ENCODE data around the gene PLCL1. TPM values are rescaled to one million over a fixed set of nuclear protein-coding genes. Genes with fewer than 3 reads are reported as not detected.

PLCL1 gene
- total and polyA plus RNA-seq, 12 donors, result 17.3 to 131 (median 102) TPM

DNA sequence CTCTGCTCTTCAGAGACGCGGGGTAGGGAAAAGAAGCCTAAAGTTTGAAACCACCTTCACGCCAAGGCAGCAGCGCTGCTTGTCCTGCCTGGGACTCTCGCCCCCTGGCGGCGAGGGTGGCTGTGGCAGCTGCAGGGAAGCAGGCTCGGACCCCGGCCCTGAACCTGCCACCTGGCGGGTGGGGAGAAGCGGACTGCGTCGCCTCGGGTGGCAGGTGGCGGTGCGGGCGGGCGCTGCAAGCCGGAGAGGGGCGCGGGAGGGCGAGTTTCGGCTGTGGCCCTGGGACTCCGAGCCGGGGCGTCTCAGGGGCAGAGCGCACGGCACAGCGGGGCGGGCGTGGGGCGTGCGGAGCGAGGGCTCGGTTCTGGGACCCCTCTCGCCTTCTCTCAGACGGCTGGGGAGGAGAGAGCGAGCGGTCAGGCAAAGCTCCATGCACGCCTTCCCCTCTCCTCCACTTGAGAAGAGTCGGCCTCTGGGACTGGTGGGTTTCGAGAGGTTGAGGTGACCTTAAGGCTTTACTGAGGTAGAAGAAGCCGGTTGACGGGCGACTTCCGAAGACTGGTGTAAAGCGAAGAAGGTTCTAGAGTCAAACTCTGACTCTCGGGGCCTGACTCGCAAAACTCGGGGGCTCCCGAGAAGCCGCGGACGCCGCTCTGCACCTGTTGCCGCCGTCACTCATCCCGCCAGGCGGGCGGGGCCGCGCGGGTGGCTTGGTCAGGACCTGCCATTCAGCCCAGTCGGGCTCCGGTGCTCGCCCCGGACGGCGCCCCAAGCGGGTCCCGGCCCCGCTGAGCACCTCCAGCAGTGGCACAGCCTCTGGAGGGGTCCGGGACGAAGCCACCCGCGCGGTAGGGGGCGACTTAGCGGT, 18.1 kb upstream of the PLCL1 start:
- DNase-seq (peak; percentile 9 to 33), ATAC-seq (peak in 7 of 8 donors; percentile 42 to 83 (median 74))
- Histone ChIP-seq H3K4me1 (peaks cover 0 to 12% (median 7%) of the 10 kb centered on the region in 9 donors), H3K9me3 (no peaks in the 10 kb centered on the region), H3K4me3 (peak overlapping the region; percentile 36 to 58 (median 51)), H3K27me3 (peaks cover 0 to 37% (median 31%) of the 10 kb centered on the region in 7 donors), H3K36me3 (no peaks in the 10 kb centered on the region), H3K27ac (no peak overlapping the region)
- peak in 8 of 9 donors; percentile 25 to 57 (median 53) for TF ChIP-seq CTCF (IDR thresholded peaks at IDR 0.05)
- intact Hi-C loops (cut with DNase I), result no loop called here
- 6 to 8% methylated on average over 78 to 79 of the region's 79 CpGs for WGBS, 2 donors

- peak in 6 of 8 donors; percentile 73 to 92 (median 82) for ATAC-seq
- 39 to 63% methylated on average over 1 of the region's 1 CpG for WGBS, 2 donors
- DNase-seq, result peak; percentile 15 to 23
- H3K4me3 ChIP-seq, result no peak overlapping the region
- intact Hi-C loops (cut with DNase I), result loop anchor here in 1 of 10 donors (10.0 kb wide), 1 partner anchor 501 kb away; no protein-coding TSS in a partner anchor
- H3K36me3 ChIP-seq, result no peaks in the 10 kb centered on the region
- no peak for TF ChIP-seq CTCF (IDR thresholded peaks at IDR 0.05)
- H3K27me3 ChIP-seq, result peaks cover 0 to 29% (median under 1%) of the 10 kb centered on the region in 7 donors
- no peak overlapping the region for H3K27ac ChIP-seq
- peaks cover 0 to 18% (median 0%) of the 10 kb centered on the region in 9 donors for H3K4me1 ChIP-seq
- no peaks in the 10 kb centered on the region for H3K9me3 ChIP-seq
Observed at GRCh38 chr2:197793456-197793855, 10.9 kb upstream of the PLCL1 start.

DNA sequence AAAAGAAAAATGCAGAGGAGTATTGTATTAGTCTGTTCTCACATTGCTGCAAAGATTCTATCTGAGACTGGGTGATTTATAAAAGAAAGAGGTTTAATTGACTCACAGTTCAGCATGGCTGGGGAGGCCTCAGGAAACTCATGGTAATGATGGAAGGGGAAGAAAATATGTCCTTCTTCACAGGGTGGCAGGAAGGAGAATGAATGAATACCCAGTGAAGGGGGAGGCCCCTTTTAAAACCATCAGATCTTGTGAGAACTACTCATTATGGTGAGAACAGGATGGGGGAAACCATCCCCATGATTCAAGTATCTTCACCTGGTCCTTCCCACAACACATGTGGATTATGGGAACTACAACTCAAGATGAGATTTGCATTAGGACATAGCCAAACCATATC, 9.1 kb upstream of the PLCL1 start:
- Histone ChIP-seq H3K27me3 (peaks cover 0 to 32% (median 0%) of the 10 kb centered on the region in 7 donors), H3K4me1 (peaks cover 0 to 18% (median 0%) of the 10 kb centered on the region in 9 donors), H3K4me3 (no peak overlapping the region), H3K27ac (no peak overlapping the region), H3K36me3 (no peaks in the 10 kb centered on the region), H3K9me3 (no peaks in the 10 kb centered on the region)
- TF ChIP-seq CTCF (IDR thresholded peaks at IDR 0.05), result no peak
- intact Hi-C loops (cut with DNase I), result loop anchor here in 1 of 10 donors (5.0 to 10.0 kb wide), 2 partner anchors 332 to 500 kb away; no protein-coding TSS in a partner anchor
- DNase-seq, result no peak
- no peak for ATAC-seq

DNA sequence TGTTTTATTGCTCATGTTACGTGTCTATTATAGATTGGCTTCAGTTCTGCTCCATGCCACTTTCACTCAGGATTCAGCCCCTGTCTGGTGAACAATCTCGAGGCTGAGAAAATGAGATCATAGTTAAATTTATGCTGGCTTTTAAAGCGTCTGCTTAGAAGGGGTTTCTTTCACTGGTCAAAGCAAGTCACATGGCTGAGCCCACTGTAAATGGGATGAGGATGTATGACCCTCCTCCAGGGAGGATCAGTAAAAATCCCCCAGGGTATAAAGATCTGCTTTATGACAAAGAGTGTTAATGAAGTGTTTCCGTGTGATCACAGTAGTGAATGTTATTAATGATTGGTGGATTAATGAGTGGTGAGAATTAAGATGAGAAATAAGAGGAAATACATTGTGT, 6.2 kb upstream of the PLCL1 start:
- WGBS, 2 donors, result 40 to 49% methylated on average over 4 of the region's 4 CpGs
- H3K4me1 ChIP-seq, result peaks cover 0 to 33% (median 12%) of the 10 kb centered on the region in 9 donors
- no peaks in the 10 kb centered on the region for H3K36me3 ChIP-seq
- H3K9me3 ChIP-seq, result no peaks in the 10 kb centered on the region
- peak in 3 of 8 donors; percentile 17 to 26 (median 24) for ATAC-seq
- no peak overlapping the region for H3K4me3 ChIP-seq
- no peak overlapping the region for H3K27ac ChIP-seq
- no peak for DNase-seq
- no peak for TF ChIP-seq CTCF (IDR thresholded peaks at IDR 0.05)
- H3K27me3 ChIP-seq, result peaks cover 0 to 31% (median 0%) of the 10 kb centered on the region in 7 donors
- intact Hi-C loops (cut with DNase I), result loop anchor here in 1 of 10 donors (5.0 to 10.0 kb wide), 2 partner anchors 329 to 497 kb away; no protein-coding TSS in a partner anchor
